CD14-positive monocyte (primary cell): ENCODE measurements around the gene PDZRN3. TPM values are rescaled to one million over a fixed set of nuclear protein-coding genes. Genes with fewer than 3 reads are reported as not detected.

Source experiments
- DNase-seq, 3 donors: peaks; one replicate each; pipeline ENCODE4 v3.0.0-alpha.2; 2011 to 2022
- H2AFZ ChIP-seq: 2 replicates; pipeline ENCODE4 v1.6.0; 2012; ENCODE audit warnings: mild to moderate bottlenecking, low read depth, low read length, inconsistent platforms; ENCODE audit not compliant: insufficient read depth, poor library complexity, severe bottlenecking
- H3K27ac ChIP-seq, 2 donors: 1 replicate in 1 of 2; 2 replicates in 1 of 2; pipeline ENCODE4 v1.5.1; 2012 to 2013; ENCODE audit warnings: low read length in 2 of 2, control low read depth in 1 of 2, inconsistent platforms in 1 of 2, low read depth in 1 of 2, mild to moderate bottlenecking in 1 of 2
- H3K27me3 ChIP-seq, 2 donors: one replicate each; pipeline versions ENCODE4 v1.6.0 to v1.6.1; 2011 to 2013; ENCODE audit warnings: low read length in 2 of 2; ENCODE audit not compliant: control insufficient read depth in 2 of 2, insufficient read depth in 2 of 2
- H3K36me3 ChIP-seq, 2 donors: replicated peaks in 1 of 2; 1 replicate in 1 of 2; 2 replicates in 1 of 2; pipeline versions ENCODE4 v1.5.1 to v1.6.1; 2012 to 2013; ENCODE audit warnings: low read length in 2 of 2, control low read depth in 1 of 2, inconsistent platforms in 1 of 2, mild to moderate bottlenecking in 1 of 2; ENCODE audit not compliant: insufficient read depth in 2 of 2, control insufficient read depth in 1 of 2
- H3K4me1 ChIP-seq, 2 donors: 1 replicate in 1 of 2; 2 replicates in 1 of 2; pipeline versions ENCODE4 v1.5.1 to v1.6.1; 2012 to 2013; ENCODE audit warnings: low read length in 2 of 2, control low read depth in 1 of 2, inconsistent platforms in 1 of 2, mild to moderate bottlenecking in 1 of 2, moderate library complexity in 1 of 2; ENCODE audit not compliant: insufficient read depth in 2 of 2, control insufficient read depth in 1 of 2
- H3K4me2 ChIP-seq: replicated peaks from 2 replicates; pipeline ENCODE3; 2012; ENCODE audit warnings: low read length, moderate library complexity, mild to moderate bottlenecking; ENCODE audit not compliant: poor library complexity, severe bottlenecking; ENCODE audit errors: extremely low read depth
- H3K4me3 ChIP-seq, 3 experiments: fragments of 200-600 bp in 1 of 3; sonication (generic) in 1 of 3; replicated peaks in 1 of 3; 1 replicate in 2 of 3; 2 replicates in 1 of 3; pipeline ENCODE4 v1.5.1; 2011 to 2013; ENCODE audit warnings: low read length in 3 of 3, mild to moderate bottlenecking in 3 of 3, control low read depth in 2 of 3, low read depth in 2 of 3, inconsistent platforms in 1 of 3, moderate library complexity in 1 of 3
- H3K79me2 ChIP-seq: 2 replicates; pipeline ENCODE4 v1.6.0; 2012; ENCODE audit warnings: mild to moderate bottlenecking, control low read depth, inconsistent platforms, low read length, moderate library complexity; ENCODE audit not compliant: insufficient read depth
- H3K9ac ChIP-seq: 2 replicates; pipeline ENCODE4 v1.6.0; 2017; ENCODE audit warnings: low read length, mild to moderate bottlenecking; ENCODE audit not compliant: insufficient read depth, poor library complexity, severe bottlenecking
- H3K9me3 ChIP-seq, 2 donors: replicated peaks in 1 of 2; 1 replicate in 1 of 2; 2 replicates in 1 of 2; pipeline versions ENCODE4 v1.5.1 to v1.6.1; 2012 to 2013; ENCODE audit warnings: low read length in 2 of 2, control low read depth in 1 of 2; ENCODE audit not compliant: control insufficient read depth in 1 of 2, insufficient read depth in 1 of 2
- H4K20me1 ChIP-seq: 2 replicates; pipeline ENCODE4 v1.6.0; 2012; ENCODE audit warnings: mild to moderate bottlenecking, low read length, control low read depth, moderate library complexity; ENCODE audit not compliant: insufficient read depth
- H3K27ac Mint-ChIP-seq, 7 donors: one replicate each; pipeline ENCODE4 v1.8.0; 2020; ENCODE audit warnings: mild to moderate bottlenecking in 7 of 7, mixed read lengths in 7 of 7, moderate library complexity in 6 of 7, inconsistent platforms in 2 of 7
- H3K27me3 Mint-ChIP-seq, 3 donors: one replicate each; pipeline ENCODE4 v1.8.0; 2021 to 2022; ENCODE audit warnings: low read depth in 3 of 3, mild to moderate bottlenecking in 3 of 3, mixed read lengths in 3 of 3, moderate library complexity in 3 of 3, inconsistent platforms in 1 of 3
- H3K36me3 Mint-ChIP-seq, 2 donors: one replicate each; pipeline ENCODE4 v1.8.0; 2020; ENCODE audit warnings: mixed read lengths in 2 of 2, inconsistent platforms in 1 of 2, mild to moderate bottlenecking in 1 of 2
- H3K4me1 Mint-ChIP-seq: one replicate; pipeline ENCODE4 v1.8.0; 2020; ENCODE audit warnings: mild to moderate bottlenecking, mixed read lengths
- H3K4me3 Mint-ChIP-seq, 2 donors: one replicate each; pipeline ENCODE4 v1.8.0; 2020; ENCODE audit warnings: mild to moderate bottlenecking in 2 of 2, mixed read lengths in 2 of 2, moderate library complexity in 1 of 2
- H3K9me3 Mint-ChIP-seq, 7 donors: one replicate each; pipeline ENCODE4 v1.8.0; 2020 to 2022; ENCODE audit warnings: mixed read lengths in 7 of 7, mild to moderate bottlenecking in 6 of 7, moderate library complexity in 6 of 7, inconsistent platforms in 2 of 7
- CTCF ChIP-seq: fragments of 200-600 bp; IDR thresholded peaks from one replicate; pipeline ENCODE4 v1.8.0; 2022; ENCODE audit warnings: antibody characterized with exemption, mild to moderate bottlenecking
- WGBS: methylation state at CpG from one replicate; pipeline ENCODE4 v1.1.5; 2013; ENCODE audit warnings: missing lambda C conversion rate; ENCODE audit not compliant: insufficient coverage; 5-methylcytosine and 5-hydroxymethylcytosine counted together
- intact Hi-C, 2 donors: fragments of 100-400 bp; cut with micrococcal nuclease; formaldehyde crosslinking; loops; one replicate each; pipeline versions ENCODE4 v1.15.0 to v1.15.1; 2023
- polyA plus RNA-seq, 3 donors: library from polyadenylated mRNA; depleted of rRNA in 1 of 3; unstranded in 2 of 3; stranded (reverse) in 1 of 3; fragments of 300-500 nt in 2 of 3; fragments of >200 nt in 1 of 3; fragmentation: Illumina TruSeq in 2 of 3; gene quantifications; 1 replicate in 2 of 3; 2 replicates in 1 of 3; pipeline ENCODE4 v1.2.3, GENCODE V29; 2012 to 2021

PDZRN3 gene
- polyA plus RNA-seq, 3 donors: not detected

- Histone ChIP-seq H2AFZ (no peak overlapping the region), H3K79me2 (no peaks in the 10 kb centered on the region), H3K4me1 (no peaks in the 10 kb centered on the region), H3K9me3 (no peaks in the 10 kb centered on the region), H3K4me3 (no peak overlapping the region), H3K27me3 (no peaks in the 10 kb centered on the region), H3K27ac (no peak overlapping the region), H4K20me1 (no peaks in the 10 kb centered on the region), H3K9ac (no peak overlapping the region), H3K4me2 (no peak overlapping the region), H3K36me3 (no peaks in the 10 kb centered on the region)
- Mint-ChIP-seq H3K36me3 (no peaks in the 10 kb centered on the region), H3K4me1 (no peaks in the 10 kb centered on the region), H3K27me3 (peaks cover 0 to 1% (median 0%) of the 10 kb centered on the region in 3 donors), H3K27ac (no peak overlapping the region), H3K4me3 (no peak overlapping the region), H3K9me3 (peaks cover 0 to 10% (median 2%) of the 10 kb centered on the region in 7 donors)
- no CpG with 5 or more reads among the region's 3 CpGs for WGBS
- DNase-seq: no peak
- TF ChIP-seq CTCF: no peak
- intact Hi-C loops: no loop called here
Observed at GRCh38 chr3:73669260-73669659, 44.5 kb upstream of the PDZRN3 start.

GRCh38 chr3:73668391-73668790 is 43.6 kb upstream of the PDZRN3 start:
- no peak overlapping the region for H3K4me3 ChIP-seq
- H3K4me2 ChIP-seq: no peak overlapping the region
- H3K27ac Mint-ChIP-seq: no peak overlapping the region
- H3K4me1 ChIP-seq: no peaks in the 10 kb centered on the region
- peaks cover 0 to 6% (median 2%) of the 10 kb centered on the region in 7 donors for H3K9me3 Mint-ChIP-seq
- no peak for DNase-seq
- H3K9me3 ChIP-seq: no peaks in the 10 kb centered on the region
- no peaks in the 10 kb centered on the region for H3K36me3 Mint-ChIP-seq
- H3K36me3 ChIP-seq: no peaks in the 10 kb centered on the region
- intact Hi-C loops: no loop called here
- no peaks in the 10 kb centered on the region for H4K20me1 ChIP-seq
- H3K79me2 ChIP-seq: no peaks in the 10 kb centered on the region
- no peak overlapping the region for H3K4me3 Mint-ChIP-seq
- H3K4me1 Mint-ChIP-seq: no peaks in the 10 kb centered on the region
- no CpG with 5 or more reads among the region's 1 CpG for WGBS
- H2AFZ ChIP-seq: no peak overlapping the region
- no peaks in the 10 kb centered on the region for H3K27me3 ChIP-seq
- no peaks in the 10 kb centered on the region for H3K27me3 Mint-ChIP-seq
- no peak for TF ChIP-seq CTCF
- no peak overlapping the region for H3K9ac ChIP-seq
- no peak overlapping the region for H3K27ac ChIP-seq
